T-helper 17 cell (primary cell): ENCODE measurements around the gene PCNX1. TPM values are rescaled to one million over a fixed set of nuclear protein-coding genes. Genes with fewer than 3 reads are reported as not detected.
"Not testable (repeated sequence)": the region's sequence is repeated elsewhere in the genome, so short reads cannot be mapped to it uniquely, and the experiment has no call there.

Experiments used
- ATAC-seq: fragments of 150-1000 bp; cut with Tn5 transposase; 2 replicates; pipeline ENCODE4 v1.10.0; 2021; ENCODE audit warnings: mild to moderate bottlenecking, moderate library complexity
- DNase-seq, 3 donors: peaks; one replicate each; pipeline versions ENCODE4 v3.0.0 to v3.0.0-alpha.2; 2020 to 2021
- H3K9me3 ChIP-seq: one replicate; pipeline ENCODE4 v1.7.0; 2013; ENCODE audit warnings: low read length, mild to moderate bottlenecking; ENCODE audit not compliant: control insufficient read depth, poor library complexity, severe bottlenecking
- H3K27ac Mint-ChIP-seq: one replicate; pipeline ENCODE4 v1.8.0; 2022; ENCODE audit warnings: mild to moderate bottlenecking, moderate library complexity, mixed read lengths
- H3K27me3 Mint-ChIP-seq: one replicate; pipeline ENCODE4 v1.8.0; 2022; ENCODE audit warnings: mixed read lengths
- H3K36me3 Mint-ChIP-seq: one replicate; pipeline ENCODE4 v1.8.0; 2022; ENCODE audit warnings: low read depth, mixed read lengths
- H3K4me1 Mint-ChIP-seq: one replicate; pipeline ENCODE4 v1.8.0; 2022; ENCODE audit warnings: mild to moderate bottlenecking, mixed read lengths
- H3K4me3 Mint-ChIP-seq: one replicate; pipeline ENCODE4 v1.8.0; 2022; ENCODE audit warnings: mild to moderate bottlenecking, moderate library complexity, mixed read lengths
- total RNA-seq, 4 donors: library from RNA in 2 of 4; stranded (reverse) in 2 of 4; gene quantifications; one replicate each; pipeline ENCODE4 v1.2.3 and lab custom pipeline; 2022 to 2026

Gene PCNX1
- total RNA-seq, 2 donors from 2014 or later, result 140 to 153 TPM

DNA sequence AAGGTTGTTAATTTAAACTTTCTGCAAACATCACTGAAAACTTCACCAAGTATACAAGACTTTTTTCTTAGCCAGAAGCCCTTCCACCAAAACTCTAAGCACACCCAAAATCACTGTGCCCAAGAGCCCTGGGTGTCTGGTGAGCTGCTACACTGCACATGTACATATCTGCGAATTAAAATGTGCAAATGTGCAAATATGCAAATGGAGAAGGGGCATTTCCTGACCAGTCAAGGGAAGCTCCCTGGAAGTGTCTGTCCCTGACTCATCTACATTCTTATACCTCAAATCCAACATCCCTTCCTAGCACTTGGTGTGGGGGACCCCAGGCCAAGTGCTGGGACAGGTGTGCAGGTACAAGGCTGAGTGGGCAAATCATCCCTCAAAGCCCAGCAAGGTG, 123.7 kb downstream of the PCNX1 start:
- Mint-ChIP-seq H3K4me1 (peaks cover 7% of the 10 kb centered on the region), H3K36me3 (peaks cover 3% of the 10 kb centered on the region), H3K27me3 (no peaks in the 10 kb centered on the region), H3K4me3 (no peak overlapping the region), H3K27ac (no peak overlapping the region)
- DNase-seq, result no peak
- no peak for ATAC-seq
- peaks cover under 1% of the 10 kb centered on the region for H3K9me3 ChIP-seq

DNA sequence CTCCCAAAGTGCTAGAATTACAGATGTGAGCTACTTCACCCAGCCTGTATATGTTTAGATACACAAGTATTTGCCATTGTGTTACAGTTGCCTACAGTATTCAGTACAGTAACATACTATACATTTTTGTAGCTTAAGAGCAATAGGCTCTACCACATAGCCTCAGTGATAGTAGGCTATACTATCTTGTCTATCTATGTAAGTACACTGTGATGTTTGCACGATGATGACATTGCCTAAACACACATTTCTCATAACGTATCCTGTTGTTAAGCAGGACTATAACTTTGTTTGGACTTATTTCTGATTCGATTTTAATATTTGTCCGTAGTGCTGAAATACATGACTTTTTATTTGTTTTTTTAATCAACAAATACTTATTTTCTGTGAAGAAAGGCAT, 129.2 kb downstream of the PCNX1 start:
- Mint-ChIP-seq H3K36me3 (peaks cover 3% of the 10 kb centered on the region), H3K4me3 (no peak overlapping the region), H3K27ac (no peak overlapping the region), H3K4me1 (peaks cover 7% of the 10 kb centered on the region), H3K27me3 (no peaks in the 10 kb centered on the region)
- H3K9me3 ChIP-seq, result peaks cover 6% of the 10 kb centered on the region
- DNase-seq (no peak), ATAC-seq (no peak)

DNA sequence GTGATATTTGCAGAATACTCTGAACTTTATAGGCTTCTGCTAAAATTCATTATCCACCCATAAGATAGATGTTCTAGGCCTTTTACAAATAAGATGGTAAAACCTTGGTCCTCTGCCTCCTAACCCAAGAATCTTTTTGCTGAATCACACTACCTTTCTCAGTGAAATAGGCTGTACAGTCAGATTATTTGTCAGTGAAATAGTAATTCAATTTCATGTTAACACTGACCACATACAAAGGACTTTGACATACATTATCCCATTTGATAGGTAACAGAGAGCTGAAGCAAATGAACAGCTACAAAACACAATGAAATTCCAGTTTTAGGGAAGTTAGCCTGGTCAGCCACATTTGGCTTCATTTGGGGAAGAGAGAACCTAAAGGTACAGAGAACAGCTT, 141.1 kb downstream of the PCNX1 start:
- DNase-seq, result no peak
- peaks cover 10% of the 10 kb centered on the region for H3K36me3 Mint-ChIP-seq

DNA sequence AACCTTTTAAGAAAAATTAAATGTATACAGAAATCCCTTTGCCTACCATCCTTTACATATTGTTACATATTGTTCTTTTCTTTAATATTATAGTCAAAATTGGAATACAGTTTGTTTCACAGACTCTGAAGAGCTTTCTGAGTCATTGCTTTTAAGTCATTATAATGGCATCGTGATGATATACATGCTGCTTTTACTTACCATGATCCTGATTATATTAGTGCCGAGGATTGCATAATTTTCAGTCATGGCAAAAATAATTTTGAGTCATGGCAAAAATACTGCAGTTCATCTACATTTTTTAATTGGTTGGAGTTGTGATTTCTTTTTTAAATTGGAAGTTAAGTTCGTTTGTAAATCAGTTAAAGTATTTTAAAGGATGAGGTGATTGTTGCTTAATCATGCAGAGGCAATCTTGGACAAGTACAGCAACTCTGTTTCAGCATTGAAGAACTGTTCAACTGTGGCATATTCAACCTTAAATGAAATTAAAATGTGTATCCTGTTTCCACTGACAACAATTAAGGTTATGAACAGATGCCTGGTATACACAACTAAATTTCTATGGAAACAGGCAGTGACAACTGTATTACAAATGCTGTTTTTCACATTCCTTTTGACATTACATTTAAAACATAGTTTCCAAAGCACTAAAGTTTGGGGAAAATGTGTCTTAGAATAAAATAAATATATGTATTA, 142.3 kb downstream of the PCNX1 start:
- no peak overlapping the region for H3K4me3 Mint-ChIP-seq
- peaks cover 9% of the 10 kb centered on the region for H3K4me1 Mint-ChIP-seq
- no peak for ATAC-seq
- H3K27me3 Mint-ChIP-seq, result no peaks in the 10 kb centered on the region
- H3K9me3 ChIP-seq, result no peaks in the 10 kb centered on the region
- DNase-seq, result no peak
- peaks cover 4% of the 10 kb centered on the region for H3K36me3 Mint-ChIP-seq
- no peak overlapping the region for H3K27ac Mint-ChIP-seq

More for the DNA sequence above, 141.1 kb downstream of the PCNX1 start:
- H3K4me1 Mint-ChIP-seq, result peaks cover 15% of the 10 kb centered on the region
- H3K9me3 ChIP-seq, result no peaks in the 10 kb centered on the region
- H3K27ac Mint-ChIP-seq, result peak overlapping the region; percentile 63
- no peak overlapping the region for H3K4me3 Mint-ChIP-seq
- no peaks in the 10 kb centered on the region for H3K27me3 Mint-ChIP-seq
- ATAC-seq, result no peak

DNA sequence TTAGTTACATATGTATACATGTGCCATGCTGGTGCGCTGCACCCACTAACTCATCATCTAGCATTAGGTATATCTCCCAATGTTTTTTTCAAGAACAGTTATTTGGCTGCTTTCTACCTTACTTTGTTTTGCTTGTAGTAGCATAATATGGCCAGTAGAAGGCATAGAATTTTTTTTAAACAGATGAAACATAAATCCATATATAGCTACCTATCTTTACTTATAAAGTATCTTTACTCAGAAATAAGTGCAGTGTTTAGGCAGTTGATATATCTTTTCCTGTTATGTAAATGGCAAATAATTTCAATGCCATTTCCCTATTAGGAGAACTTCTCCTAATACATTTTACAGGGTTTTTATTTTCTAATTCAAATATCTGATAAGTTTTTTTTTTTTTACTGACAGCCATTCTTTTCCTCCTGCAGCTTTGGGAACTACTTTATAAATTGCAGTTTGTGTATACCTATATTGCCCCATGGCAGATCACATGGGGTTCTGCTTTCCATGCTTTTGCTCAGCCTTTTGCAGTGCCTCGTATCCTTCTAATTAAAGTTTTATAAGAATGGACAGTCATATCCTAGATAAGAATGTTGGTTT, 143.1 kb downstream of the PCNX1 start:
- no peak overlapping the region for H3K27ac Mint-ChIP-seq
- H3K9me3 ChIP-seq, result no peaks in the 10 kb centered on the region
- H3K36me3 Mint-ChIP-seq, result peaks cover 3% of the 10 kb centered on the region
- DNase-seq (no peak), ATAC-seq (peak; percentile 62)
- H3K4me3 Mint-ChIP-seq, result no peak overlapping the region
- no peaks in the 10 kb centered on the region for H3K27me3 Mint-ChIP-seq
- peaks cover 8% of the 10 kb centered on the region for H3K4me1 Mint-ChIP-seq

DNA sequence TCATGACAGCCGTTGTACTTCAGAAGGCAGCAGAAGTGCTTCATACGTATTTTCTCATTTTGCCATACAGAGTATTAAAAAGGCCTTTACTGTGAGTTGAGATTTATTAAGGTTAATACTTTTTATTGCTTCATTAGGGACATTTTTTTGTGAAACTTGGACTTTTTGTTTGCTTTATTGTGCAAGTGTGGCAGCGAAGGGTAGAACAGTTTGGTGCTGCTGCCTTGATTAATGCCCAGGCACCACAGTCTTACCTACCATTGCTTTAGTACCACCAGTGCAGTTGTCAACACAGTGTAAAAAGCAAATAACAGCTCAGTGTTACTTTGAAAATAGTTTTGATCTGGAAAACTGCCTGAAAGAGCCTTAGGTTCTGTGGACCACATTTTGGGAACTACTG, 147.4 kb downstream of the PCNX1 start:
- no peak overlapping the region for H3K4me3 Mint-ChIP-seq
- H3K9me3 ChIP-seq, result no peaks in the 10 kb centered on the region
- H3K4me1 Mint-ChIP-seq, result peaks cover 3% of the 10 kb centered on the region
- ATAC-seq (no peak), DNase-seq (no peak)
- no peak overlapping the region for H3K27ac Mint-ChIP-seq
- H3K36me3 Mint-ChIP-seq, result peaks cover 2% of the 10 kb centered on the region
- no peaks in the 10 kb centered on the region for H3K27me3 Mint-ChIP-seq

DNA sequence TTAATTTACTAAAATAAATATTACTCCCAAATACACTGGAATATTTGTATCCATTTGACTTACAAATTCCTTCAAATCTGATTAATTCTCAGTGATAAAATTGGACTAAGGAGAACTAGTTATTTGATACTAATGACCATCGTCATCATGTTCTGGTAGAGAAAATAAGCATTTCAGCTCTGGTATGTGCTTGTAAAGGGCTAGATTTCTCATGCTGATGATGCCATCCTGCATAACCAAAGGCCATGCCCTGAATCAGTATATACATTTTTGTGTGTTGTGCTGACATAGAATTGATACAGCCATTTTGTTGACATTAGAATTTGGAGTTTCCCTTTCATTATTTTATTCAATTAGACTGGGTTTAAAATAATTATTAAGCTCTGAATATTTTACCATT, 148.9 kb downstream of the PCNX1 start:
- H3K9me3 ChIP-seq, result no peaks in the 10 kb centered on the region
- peaks cover 9% of the 10 kb centered on the region for H3K36me3 Mint-ChIP-seq
- no peak for ATAC-seq
- H3K4me1 Mint-ChIP-seq, result peaks cover 6% of the 10 kb centered on the region
- peak overlapping the region; percentile 41 for H3K27ac Mint-ChIP-seq
- no peak for DNase-seq
- H3K27me3 Mint-ChIP-seq, result no peaks in the 10 kb centered on the region
- H3K4me3 Mint-ChIP-seq, result no peak overlapping the region

DNA sequence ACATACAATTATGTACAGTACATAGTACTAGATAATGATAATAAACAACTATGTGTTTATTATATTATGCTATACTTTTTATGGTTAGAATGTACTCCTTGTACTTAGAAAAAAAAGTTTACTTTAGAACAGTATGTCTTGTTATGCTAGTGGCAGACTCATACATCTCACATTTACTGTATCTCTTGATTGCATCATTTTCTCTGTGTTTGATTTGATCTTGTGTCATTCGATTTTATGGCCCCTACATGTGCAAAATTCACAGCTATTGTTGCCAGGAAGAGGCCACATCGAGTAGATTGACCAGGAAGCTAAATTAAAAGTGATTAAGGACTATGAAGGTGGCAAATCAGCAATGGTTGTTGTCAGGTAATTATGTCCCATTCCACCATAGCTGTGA, 153.0 kb downstream of the PCNX1 start:
- Mint-ChIP-seq H3K27ac (peak overlapping the region; percentile 2), H3K4me3 (no peak overlapping the region), H3K27me3 (no peaks in the 10 kb centered on the region), H3K36me3 (peaks cover 12% of the 10 kb centered on the region), H3K4me1 (peaks cover 6% of the 10 kb centered on the region)
- H3K9me3 ChIP-seq, result no peaks in the 10 kb centered on the region
- no peak for DNase-seq
- no peak for ATAC-seq

DNA sequence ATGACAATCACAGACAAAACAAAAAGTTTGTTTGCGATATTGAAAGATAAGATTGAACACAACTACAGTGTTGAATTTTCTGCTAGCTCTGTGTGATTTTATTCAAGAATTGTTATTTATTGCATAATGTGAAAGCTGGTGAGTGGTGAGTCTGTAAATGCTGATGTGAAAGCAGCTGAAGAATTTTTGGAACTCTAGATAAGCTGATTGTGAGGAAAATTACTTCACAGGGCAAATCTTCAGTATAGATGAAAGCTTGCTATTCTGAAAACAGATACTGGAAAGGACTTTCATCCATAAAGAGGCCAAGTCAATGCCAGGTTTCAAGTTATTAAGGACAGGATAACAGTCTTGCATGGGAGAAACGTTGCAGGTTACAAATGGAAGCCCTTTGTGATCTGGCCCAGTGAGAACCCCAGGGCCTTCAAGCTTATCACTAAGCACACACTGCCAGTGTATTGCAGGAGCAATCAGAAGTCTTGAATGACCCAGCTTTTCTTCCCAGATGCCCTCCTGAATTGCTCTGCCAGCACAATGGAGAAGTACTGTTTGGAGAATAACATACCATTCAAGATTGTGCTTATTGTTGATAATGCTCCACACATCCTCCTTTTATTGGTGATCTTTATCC, 153.7 kb downstream of the PCNX1 start:
- Mint-ChIP-seq H3K36me3 (peaks cover 16% of the 10 kb centered on the region), H3K4me1 (peaks cover 6% of the 10 kb centered on the region), H3K27ac (peak overlapping the region; percentile 2), H3K27me3 (no peaks in the 10 kb centered on the region), H3K4me3 (no peak overlapping the region)
- no peaks in the 10 kb centered on the region for H3K9me3 ChIP-seq
- no peak for ATAC-seq
- DNase-seq, result no peak

DNA sequence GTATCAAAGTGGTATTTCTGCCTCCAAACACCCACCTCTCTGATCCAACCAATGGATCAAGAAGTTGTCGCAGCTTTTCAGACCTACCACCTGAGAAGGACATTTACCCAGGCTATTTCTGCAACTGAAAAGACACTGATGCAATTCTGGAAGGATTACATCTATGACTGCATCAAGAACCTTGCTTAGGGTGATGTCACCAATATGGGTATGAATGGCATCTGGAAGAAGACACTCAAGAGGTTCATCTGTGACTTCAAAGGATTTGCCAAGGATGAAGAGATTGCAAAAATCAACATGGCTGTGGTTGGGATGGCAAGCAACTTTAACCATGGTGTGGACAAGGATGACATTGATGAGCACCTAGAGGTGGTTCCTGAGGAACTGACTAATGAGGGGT, 154.2 kb downstream of the PCNX1 start:
- Mint-ChIP-seq H3K36me3 (peaks cover 16% of the 10 kb centered on the region), H3K4me1 (peaks cover 8% of the 10 kb centered on the region), H3K27me3 (no peaks in the 10 kb centered on the region), H3K4me3 (no peak overlapping the region), H3K27ac (no peak overlapping the region)
- no peak for ATAC-seq
- H3K9me3 ChIP-seq, result no peaks in the 10 kb centered on the region
- no peak for DNase-seq

DNA sequence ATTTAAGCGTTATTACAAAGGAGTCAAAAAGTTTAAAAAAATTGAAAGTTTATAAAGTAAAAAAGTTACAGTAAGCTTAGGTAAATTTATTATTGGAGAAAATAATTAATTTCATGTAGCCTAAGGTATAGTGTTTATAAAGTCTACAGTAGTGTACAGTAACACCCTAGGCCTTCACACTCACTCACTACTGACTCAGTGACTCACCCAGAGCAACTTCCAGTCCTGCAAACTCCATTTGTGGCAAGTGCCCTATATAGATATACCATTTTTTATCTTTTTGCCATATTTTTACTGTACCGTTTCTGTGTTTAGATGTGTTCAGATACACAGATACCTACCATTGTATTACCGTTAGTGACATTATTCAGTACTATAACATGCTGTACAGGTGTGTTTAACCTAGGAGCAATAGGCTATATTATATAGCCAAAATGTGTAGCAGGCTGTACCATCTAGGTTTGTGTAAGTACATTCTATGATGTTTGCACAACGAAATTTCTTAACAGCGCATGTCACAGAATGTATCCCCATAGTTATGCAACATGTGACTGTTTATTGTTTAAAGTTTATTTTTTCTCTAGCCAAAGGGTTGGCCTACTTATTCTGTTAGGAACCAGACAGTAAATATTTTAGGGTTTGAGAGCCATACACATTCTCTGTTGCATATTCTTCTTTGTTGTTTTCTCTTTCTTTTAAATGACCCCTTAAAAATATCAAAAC, 155.5 kb downstream of the PCNX1 start:
- ATAC-seq (no peak), DNase-seq (no peak)
- H3K4me1 Mint-ChIP-seq, result peaks cover 14% of the 10 kb centered on the region
- H3K9me3 ChIP-seq, result no peaks in the 10 kb centered on the region
- no peak overlapping the region for H3K4me3 Mint-ChIP-seq
- peaks cover 21% of the 10 kb centered on the region for H3K36me3 Mint-ChIP-seq
- H3K27me3 Mint-ChIP-seq, result no peaks in the 10 kb centered on the region
- H3K27ac Mint-ChIP-seq, result peak overlapping the region; percentile 43

DNA sequence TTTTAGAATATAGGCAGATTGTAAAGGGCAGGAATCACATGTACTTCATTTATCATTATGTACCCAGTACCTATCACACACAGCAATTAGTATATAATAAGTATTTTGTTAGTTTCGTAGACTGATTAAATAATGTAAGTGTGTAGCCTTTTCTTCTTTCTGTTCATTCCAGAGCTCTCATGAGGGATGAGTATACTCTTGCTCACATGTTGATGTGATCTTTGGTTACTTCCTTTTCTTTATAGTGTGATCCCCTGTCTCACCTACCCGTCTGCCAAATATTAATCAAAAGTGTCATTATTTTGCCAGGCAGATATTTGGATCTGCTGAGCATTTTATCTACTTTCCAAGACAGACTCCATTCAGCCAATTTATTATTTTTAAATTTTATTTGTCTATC, 156.1 kb downstream of the PCNX1 start:
- DNase-seq, result no peak
- Mint-ChIP-seq H3K36me3 (peaks cover 21% of the 10 kb centered on the region), H3K4me3 (no peak overlapping the region), H3K27ac (peak overlapping the region; percentile 43), H3K27me3 (no peaks in the 10 kb centered on the region), H3K4me1 (peaks cover 12% of the 10 kb centered on the region)
- H3K9me3 ChIP-seq, result no peaks in the 10 kb centered on the region
- no peak for ATAC-seq

DNA sequence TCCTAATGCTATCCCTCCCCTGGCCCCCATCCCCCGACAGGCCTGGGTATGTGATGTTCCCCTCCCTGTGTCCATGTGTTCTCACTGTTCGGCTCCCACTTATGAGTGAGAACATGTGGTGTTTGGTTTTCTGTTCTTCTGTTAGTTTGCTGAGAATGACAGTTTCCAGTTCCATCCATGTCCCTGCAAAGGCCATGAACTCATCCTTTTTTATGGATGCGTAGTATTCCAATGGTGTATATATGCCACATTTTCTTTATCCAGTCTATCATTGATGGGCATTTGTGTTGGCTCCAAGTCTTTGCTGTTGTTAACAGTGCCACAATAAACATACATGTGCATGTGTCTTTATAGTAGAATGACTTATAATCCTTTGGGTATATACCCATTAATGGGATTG, 157.5 kb downstream of the PCNX1 start:
- not testable (repeated sequence) for ATAC-seq, H3K9me3 ChIP-seq, H3K4me3 Mint-ChIP-seq, H3K27me3 Mint-ChIP-seq, DNase-seq, H3K27ac Mint-ChIP-seq
- peaks cover 20% of the 10 kb centered on the region for H3K36me3 Mint-ChIP-seq
- peaks cover 13% of the 10 kb centered on the region for H3K4me1 Mint-ChIP-seq
